Fibroblast of mammary gland (primary cell): Measurements from ENCODE around the gene CD300C.

Experiments
- DNase-seq: peaks from one replicate; pipeline ENCODE4 v3.0.0-alpha.2; 2010; ENCODE audit warnings: low read depth
- H3K4me3 ChIP-seq: 2 replicates; pipeline ENCODE4 v1.5.1; 2011; ENCODE audit warnings: low read depth, mild to moderate bottlenecking, low read length, moderate library complexity; ENCODE audit not compliant: control insufficient read depth
- CTCF ChIP-seq: conservative IDR thresholded peaks from 2 replicates; pipeline ENCODE4 v1.5.1; 2011; ENCODE audit warnings: low read depth, low read length, inconsistent platforms; ENCODE audit not compliant: control insufficient read depth, insufficient read depth

CD300C gene

GRCh38 chr17:74527081-74527480 is 18.8 kb downstream of the CD300C start:
- DNase-seq: no peak
- TF ChIP-seq CTCF: no peak
- H3K4me3 ChIP-seq: no peak overlapping the region

DNA sequence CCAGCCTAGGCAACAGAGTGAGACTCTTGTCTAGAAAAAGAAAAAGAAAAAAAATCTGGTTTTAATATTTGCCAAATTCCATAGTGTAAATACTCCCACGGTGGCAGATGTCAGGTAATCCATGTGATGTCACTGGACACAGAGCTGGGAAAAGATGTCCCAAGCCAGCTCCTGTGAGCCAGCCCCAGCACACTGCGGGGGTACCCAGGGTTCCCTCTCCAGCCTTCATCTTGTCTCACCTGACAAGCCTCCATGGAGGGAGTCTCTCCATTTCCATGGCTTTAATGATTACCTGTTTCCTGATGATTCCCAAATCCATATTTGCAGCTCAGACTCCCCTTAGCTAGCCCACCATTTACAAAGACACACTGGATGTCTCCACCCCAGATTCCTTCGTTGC is 19.2 kb downstream of the CD300C start:
- TF ChIP-seq CTCF: no peak
- H3K4me3 ChIP-seq: no peak overlapping the region
- DNase-seq: no peak

DNA sequence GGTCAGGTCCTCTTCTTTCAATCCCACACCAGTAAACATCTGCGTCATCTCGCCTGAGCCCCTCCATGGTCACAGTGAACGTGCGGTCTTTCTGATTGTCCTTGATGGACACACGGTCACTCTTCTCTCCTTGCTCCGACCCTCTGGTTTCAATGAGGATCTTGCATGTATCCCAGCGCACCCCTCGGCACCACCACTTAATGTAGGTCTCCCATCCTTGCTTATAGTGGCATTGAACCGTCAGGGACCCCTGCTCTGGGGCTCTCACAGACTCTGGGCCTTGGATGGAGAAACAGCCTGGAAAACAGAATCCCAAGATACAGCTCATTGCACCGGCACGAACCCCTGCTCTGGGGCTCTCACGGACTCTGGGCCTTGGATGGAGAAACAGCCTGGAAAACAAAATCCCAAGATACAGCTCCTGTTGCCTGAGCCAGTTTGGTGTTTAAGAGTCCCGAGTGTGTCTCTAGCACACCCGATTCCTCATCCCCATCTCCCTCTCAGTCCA is 20.1 kb downstream of the CD300C start:
- TF ChIP-seq CTCF: no peak
- DNase-seq: no peak
- no peak overlapping the region for H3K4me3 ChIP-seq

DNA sequence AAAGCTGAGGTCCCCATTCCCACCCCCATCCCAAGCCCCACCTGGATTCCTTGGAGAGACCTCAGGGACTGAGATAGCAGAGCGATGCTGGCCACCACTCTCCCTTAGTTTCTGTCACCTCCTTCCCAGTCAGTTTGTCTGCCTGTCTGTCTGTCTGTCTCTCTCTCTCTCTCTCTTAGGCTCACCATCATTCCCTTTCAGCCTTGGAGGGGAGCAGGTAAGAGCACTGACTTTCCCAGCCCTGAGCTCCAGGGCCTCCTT is 20.5 kb downstream of the CD300C start:
- no peak for TF ChIP-seq CTCF

DNA sequence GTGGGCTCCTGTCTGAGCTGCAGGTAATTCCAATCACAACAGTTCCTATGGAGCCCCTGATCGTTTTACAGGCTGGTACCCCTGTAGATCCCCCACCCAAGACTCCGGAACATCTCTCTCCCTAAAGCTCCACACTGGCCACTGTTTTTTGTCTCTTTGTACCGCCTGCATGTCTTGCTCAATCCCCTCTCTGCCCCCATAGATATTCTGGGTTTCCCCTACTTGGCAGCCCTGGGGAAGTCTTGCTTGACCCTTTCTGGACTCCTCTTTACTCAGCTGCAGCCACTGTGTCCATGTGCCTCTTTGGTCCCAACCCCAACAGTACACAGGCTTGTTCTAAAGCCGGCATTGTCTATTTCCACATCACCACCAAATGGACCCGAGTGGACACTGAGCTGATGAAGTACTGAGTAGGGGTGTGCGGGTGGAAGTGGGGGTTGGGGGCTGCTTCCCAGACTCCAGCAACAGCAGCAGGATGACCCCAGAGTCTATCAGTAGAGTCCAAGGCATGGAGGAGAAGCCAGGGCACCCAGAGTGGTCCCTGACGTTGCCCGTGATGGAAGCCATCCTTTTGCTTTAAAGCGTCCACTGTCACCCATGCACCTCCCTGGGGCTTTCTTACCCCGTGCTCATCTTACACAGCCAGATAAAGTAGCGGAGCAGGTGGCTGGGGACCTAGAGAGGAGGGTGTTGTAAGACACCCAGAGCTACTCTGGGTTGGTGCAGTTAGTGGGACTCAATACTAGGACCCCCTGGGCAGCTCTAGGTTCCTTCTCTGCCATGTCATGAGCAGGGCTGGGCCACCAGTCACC is 21.1 kb downstream of the CD300C start:
- no peak for DNase-seq
- TF ChIP-seq CTCF: no peak
- H3K4me3 ChIP-seq: no peak overlapping the region

More for the DNA sequence above, 20.5 kb downstream of the CD300C start:
- H3K4me3 ChIP-seq: no peak overlapping the region
- DNase-seq: no peak

DNA sequence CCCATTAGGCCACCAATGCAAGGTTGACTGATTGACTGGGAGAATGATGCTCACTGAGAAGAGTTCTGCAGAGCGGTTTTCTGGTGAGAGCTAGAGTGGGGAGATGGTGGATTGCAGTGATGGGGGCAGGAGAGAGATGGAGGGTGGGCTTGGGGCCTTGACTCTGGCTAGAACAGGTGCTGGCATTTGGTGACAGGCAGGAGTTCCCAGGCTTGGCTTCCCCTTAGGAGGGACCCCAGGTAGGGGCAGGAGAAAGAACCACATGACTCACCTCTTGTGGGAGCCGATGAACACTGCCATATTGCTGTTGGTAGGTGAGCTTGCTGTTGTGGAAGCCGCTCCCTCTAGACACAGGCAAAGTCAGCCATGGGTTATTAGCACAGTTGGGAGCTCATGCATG is 22.6 kb downstream of the CD300C start:
- H3K4me3 ChIP-seq: no peak overlapping the region
- DNase-seq: no peak
- TF ChIP-seq CTCF: no peak

GRCh38 chr17:74522381-74523105 is 23.4 kb downstream of the CD300C start:
- H3K4me3 ChIP-seq: no peak overlapping the region
- DNase-seq: no peak
- TF ChIP-seq CTCF: no peak
